Ishikawa (cell line): ENCODE data around the gene AGFG1.

ENCODE experiments used
- EGR1 ChIP-seq: IDR thresholded peaks from 2 replicates; pipeline ENCODE4 v1.6.1; 2012
- EP300 ChIP-seq: IDR thresholded peaks from 2 replicates; pipeline ENCODE4 v1.6.1; 2012; ENCODE audit warnings: borderline replicate concordance
- NFIC ChIP-seq: IDR thresholded peaks from 2 replicates; pipeline ENCODE4 v1.6.1; 2012
- RAD21 ChIP-seq: IDR thresholded peaks from 2 replicates; pipeline ENCODE4 v1.6.1; 2012; ENCODE audit warnings: low read depth
- TAF1 ChIP-seq: IDR thresholded peaks from 2 replicates; pipeline ENCODE4 v1.6.1; 2012; ENCODE audit warnings: low read depth, mild to moderate bottlenecking
- TF ChIP-seq, protein P1 (sequence below): IDR thresholded peaks from 2 replicates; pipeline ENCODE4 v1.6.1; 2012
- TF ChIP-seq, protein P2 (sequence below): IDR thresholded peaks from 2 replicates; pipeline ENCODE4 v1.6.1; 2012

DNA sequence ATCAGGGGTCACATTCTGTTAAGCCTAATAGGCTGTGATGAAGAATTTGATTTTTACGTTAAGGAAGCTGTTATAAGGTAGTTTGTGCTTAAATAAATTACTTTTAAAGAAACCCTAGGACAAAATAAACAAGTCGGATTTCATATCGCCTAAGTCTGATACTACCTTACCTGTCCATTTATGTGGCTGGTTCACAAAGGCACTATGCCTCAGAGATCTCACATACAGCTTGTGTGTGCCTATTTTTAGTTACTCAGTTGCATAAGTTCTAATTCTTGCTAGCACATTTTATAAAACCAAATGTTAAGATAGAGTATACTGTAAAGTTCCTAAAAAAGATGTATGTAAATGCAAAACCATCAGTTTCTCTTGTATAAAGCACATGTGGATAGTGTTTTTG, 40.0 kb downstream of the AGFG1 start:
- no peak for TF ChIP-seq TAF1
- TF ChIP-seq, protein P1, sequence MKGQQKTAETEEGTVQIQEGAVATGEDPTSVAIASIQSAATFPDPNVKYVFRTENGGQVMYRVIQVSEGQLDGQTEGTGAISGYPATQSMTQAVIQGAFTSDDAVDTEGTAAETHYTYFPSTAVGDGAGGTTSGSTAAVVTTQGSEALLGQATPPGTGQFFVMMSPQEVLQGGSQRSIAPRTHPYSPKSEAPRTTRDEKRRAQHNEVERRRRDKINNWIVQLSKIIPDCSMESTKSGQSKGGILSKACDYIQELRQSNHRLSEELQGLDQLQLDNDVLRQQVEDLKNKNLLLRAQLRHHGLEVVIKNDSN: no peak
- TF ChIP-seq EP300: no peak
- TF ChIP-seq NFIC: no peak
- no peak for TF ChIP-seq RAD21
- TF ChIP-seq, protein P2, sequence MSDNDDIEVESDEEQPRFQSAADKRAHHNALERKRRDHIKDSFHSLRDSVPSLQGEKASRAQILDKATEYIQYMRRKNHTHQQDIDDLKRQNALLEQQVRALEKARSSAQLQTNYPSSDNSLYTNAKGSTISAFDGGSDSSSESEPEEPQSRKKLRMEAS: no peak
- no peak for TF ChIP-seq EGR1
